Liver (tissue), 2 donors: ENCODE results near the gene USP28.

ENCODE experiments used
- CTCF ChIP-seq: fragments of 150-350 bp; IDR thresholded peaks from 2 replicates; pipeline ENCODE4 v1.5.1; 2017; ENCODE audit warnings: improper control_type of control experiment, low read depth, low read length; ENCODE audit not compliant: missing input control
- MAX ChIP-seq: IDR thresholded peaks from 2 replicates; pipeline ENCODE4 v1.6.1; 2016; ENCODE audit warnings: antibody characterized with exemption
- donor health status: healthy.

- TF ChIP-seq MAX (no peak), CTCF (no peak)
Observed at GRCh38 chr11:113874581-113875233, 665 bp downstream of the USP28 start.
